Measurements from ENCODE around the gene RHOV. TPM values are rescaled to one million over a fixed set of nuclear protein-coding genes. Genes with fewer than 3 reads are reported as not detected.

RHOV gene
- total RNA-seq, 1 donor from 2014 or later, result 7.1 TPM

GRCh38 chr15:40900256-40901052 lies 26.4 kb upstream of the RHOV start:
- Histone ChIP-seq H3K4me3 (ENCODE audit: low read depth, low read length) (no peak overlapping the region), H3K36me3 (ENCODE audit: control insufficient read depth, insufficient read depth, low read length) (peaks cover 31% of the 10 kb centered on the region), H3K27me3 (ENCODE audit: control insufficient read depth, insufficient read depth, low read length) (no peaks in the 10 kb centered on the region)
- DNase-seq (ENCODE audit: low read depth) (no peak), FAIRE-seq (no peak)
- no peak for TF ChIP-seq CTCF (IDR thresholded peaks at IDR 0.05; ENCODE audit: insufficient read depth, low read length, severe bottlenecking)

GRCh38 chr15:40899536-40900207 lies 25.6 kb upstream of the RHOV start:
- FAIRE-seq (no peak), DNase-seq (ENCODE audit: low read depth) (no peak)
- TF ChIP-seq CTCF (IDR thresholded peaks at IDR 0.05; ENCODE audit: insufficient read depth, low read length, severe bottlenecking), result no peak
- H3K36me3 ChIP-seq (ENCODE audit: control insufficient read depth, insufficient read depth, low read length), result peaks cover 31% of the 10 kb centered on the region
- H3K27me3 ChIP-seq (ENCODE audit: control insufficient read depth, insufficient read depth, low read length), result no peaks in the 10 kb centered on the region
- H3K4me3 ChIP-seq (ENCODE audit: low read depth, low read length), result no peak overlapping the region

- H3K36me3 ChIP-seq (ENCODE audit: control insufficient read depth, insufficient read depth, low read length), result peaks cover 12% of the 10 kb centered on the region
- DNase-seq (ENCODE audit: low read depth) (peak; percentile 67), FAIRE-seq (no peak)
- TF ChIP-seq CTCF (IDR thresholded peaks at IDR 0.05; ENCODE audit: insufficient read depth, low read length, severe bottlenecking), result peak; percentile 68
- no peaks in the 10 kb centered on the region for H3K27me3 ChIP-seq (ENCODE audit: control insufficient read depth, insufficient read depth, low read length)
- peak overlapping the region; percentile 78 for H3K4me3 ChIP-seq (ENCODE audit: low read depth, low read length)
Measured at GRCh38 chr15:40894681-40895448, 20.8 kb upstream of the RHOV start.

- Histone ChIP-seq H3K27me3 (ENCODE audit: control insufficient read depth, insufficient read depth, low read length) (no peaks in the 10 kb centered on the region), H3K4me3 (ENCODE audit: low read depth, low read length) (peak within 1 kb of the TSS; percentile 78), H3K36me3 (ENCODE audit: control insufficient read depth, insufficient read depth, low read length) (peaks cover 3% of the 10 kb centered on the region)
- FAIRE-seq, result no peak
- TF ChIP-seq CTCF (IDR thresholded peaks at IDR 0.05; ENCODE audit: insufficient read depth, low read length, severe bottlenecking), result peak; percentile 98
- peak; percentile 93 for DNase-seq (ENCODE audit: low read depth)
Measured at GRCh38 chr15:40893733-40894680, 20.0 kb upstream of the RHOV start, which contains the start of gene VPS18. Gene VPS18 (plus strand): TSS chr15:40894450. CDS start chr15:40894769, 319 bp downstream.

All from bronchial epithelial cell (primary cell).